ENCODE results near the gene MTMR4.
"Not testable (repeated sequence)": the region's sequence is repeated elsewhere in the genome, so short reads cannot be mapped to it uniquely, and the experiment has no call there.

Gene MTMR4

DNA sequence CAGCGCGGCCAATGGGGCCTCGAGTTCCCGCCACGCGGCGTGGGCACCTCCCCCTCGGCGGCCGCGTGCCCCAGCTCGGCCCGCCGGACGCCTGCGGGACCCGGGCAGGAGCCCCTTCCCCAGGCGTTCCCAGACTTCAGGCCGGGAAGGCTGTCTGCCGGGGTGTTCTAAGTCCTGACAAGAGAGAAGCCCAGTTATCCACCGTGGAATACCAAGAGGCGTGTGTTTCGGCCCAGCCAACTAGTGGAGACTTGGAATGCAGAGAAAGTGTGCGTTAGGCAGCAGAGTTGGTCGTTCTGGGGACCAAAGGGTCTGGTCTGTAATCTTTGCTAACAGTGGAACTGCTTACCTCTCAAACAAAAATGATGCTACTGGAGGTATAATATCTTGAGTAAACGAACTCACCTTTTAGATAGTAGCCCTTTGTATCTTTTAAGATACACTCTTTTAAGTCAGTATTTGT lies 26.0 kb downstream of the MTMR4 start:
- DNase-seq, result no peak

- DNase-seq, result no peak
Observed at GRCh38 chr17:58487589-58488427, 26.6 kb downstream of the MTMR4 start, which contains the start of gene HSF5. Gene HSF5, minus strand, starts transcription at chr17:58488408. Its CDS starts 134 bp downstream, at chr17:58488274.

- no peak for DNase-seq
Observed at GRCh38 chr17:58484600-58484999, 29.8 kb downstream of the MTMR4 start.

DNA sequence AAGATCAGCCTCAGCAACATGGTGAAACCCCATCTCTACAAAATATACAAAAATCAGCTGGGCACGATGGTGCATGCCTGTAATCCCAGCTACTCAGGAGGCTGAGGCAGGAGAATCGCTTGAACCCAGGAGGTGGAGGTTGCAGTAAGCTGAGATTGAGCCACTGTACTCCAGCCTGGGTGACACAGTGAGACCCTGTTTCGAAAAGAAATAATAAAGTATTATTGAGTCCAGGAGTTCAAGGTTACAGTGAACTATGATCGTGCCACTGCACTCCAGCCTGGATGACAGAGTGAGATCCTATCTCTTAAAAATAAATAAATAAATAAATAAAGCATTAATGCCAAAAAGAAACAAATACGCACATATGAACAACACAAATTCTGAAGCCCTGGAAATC lies 32.6 kb downstream of the MTMR4 start:
- not testable (repeated sequence) for DNase-seq

DNA sequence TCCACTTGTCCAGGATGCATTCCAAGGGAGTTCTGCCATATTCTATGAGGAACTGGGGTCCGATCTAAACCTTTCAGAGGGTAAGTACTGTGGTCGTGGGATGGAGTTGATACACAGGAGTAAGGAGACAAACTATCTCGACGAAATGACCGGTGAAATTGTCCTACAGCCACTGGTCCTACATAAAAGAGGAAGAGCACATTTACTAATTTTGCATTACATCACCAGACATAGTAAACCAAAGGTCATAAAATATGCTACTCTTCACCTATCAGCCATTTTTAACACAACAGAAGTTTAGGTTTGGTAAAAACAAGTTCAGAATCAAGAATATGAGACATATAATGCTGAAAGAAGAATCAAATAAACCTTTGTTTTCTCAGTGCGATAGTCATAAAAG lies 34.3 kb downstream of the MTMR4 start:
- DNase-seq, result no peak

- no peak for DNase-seq
Observed at GRCh38 chr17:58476812-58477211, 37.6 kb downstream of the MTMR4 start.

DNA sequence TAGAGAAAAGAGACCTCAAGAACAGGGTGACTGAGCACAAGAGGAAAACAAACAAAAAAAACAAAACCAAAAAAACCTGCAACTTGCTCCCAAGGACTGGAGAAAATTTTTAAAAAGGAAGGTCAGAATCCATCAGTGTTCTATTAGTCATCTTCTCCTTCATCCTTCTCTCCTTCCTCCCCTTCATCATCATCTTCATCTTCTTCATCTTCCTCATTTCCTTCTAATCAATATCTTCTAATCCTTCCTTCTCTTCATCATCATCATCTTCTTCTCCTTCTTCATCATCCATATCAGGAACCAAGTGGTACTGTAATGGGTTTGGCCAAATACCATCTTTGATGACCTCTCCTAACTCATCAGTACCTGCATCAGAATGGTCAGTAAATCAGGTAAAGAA lies 38.5 kb downstream of the MTMR4 start:
- DNase-seq, result no peak

DNA sequence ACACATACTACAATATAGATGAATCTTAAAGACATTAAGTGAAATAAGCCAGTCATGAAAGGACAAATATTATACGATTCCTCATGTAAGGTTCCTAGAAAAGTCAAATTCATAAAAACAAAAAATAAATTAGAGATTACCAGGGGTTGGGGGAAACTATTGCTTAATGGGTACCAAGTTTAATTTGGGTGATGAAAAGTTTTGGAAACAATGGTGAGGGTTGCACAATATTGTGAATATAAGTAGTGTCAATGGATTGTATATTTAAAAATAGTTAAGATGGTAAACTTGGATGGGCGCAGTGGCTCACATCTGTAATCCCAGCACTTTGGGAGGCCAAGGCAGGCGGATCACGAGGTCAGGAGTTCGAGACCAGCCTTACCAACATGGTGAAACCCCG lies 44.1 kb downstream of the MTMR4 start:
- DNase-seq, result no peak

DNA sequence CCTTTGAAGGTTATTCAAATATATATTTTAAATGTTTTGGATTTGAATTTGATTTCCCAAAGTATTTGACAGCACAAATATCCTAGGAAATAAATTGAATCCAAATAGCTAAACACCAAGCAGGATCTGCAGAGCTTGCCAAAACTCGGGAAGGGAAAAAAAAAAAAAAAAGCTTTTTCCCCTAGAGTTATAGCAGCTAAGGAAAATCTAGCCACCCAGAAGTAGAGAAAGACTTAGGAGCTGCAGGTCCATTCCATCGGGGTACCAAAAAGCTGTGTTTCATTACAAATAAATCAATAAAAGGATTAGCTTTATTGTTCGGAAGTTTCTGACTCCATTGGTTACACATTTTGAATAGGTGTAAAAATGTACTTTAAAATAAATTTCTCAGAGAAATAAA lies 45.5 kb downstream of the MTMR4 start:
- DNase-seq, result no peak

- DNase-seq, result no peak
Observed at GRCh38 chr17:58455491-58455890, 58.9 kb downstream of the MTMR4 start.

- no peak for DNase-seq
Observed at GRCh38 chr17:58452738-58453137, 61.7 kb downstream of the MTMR4 start.

DNA sequence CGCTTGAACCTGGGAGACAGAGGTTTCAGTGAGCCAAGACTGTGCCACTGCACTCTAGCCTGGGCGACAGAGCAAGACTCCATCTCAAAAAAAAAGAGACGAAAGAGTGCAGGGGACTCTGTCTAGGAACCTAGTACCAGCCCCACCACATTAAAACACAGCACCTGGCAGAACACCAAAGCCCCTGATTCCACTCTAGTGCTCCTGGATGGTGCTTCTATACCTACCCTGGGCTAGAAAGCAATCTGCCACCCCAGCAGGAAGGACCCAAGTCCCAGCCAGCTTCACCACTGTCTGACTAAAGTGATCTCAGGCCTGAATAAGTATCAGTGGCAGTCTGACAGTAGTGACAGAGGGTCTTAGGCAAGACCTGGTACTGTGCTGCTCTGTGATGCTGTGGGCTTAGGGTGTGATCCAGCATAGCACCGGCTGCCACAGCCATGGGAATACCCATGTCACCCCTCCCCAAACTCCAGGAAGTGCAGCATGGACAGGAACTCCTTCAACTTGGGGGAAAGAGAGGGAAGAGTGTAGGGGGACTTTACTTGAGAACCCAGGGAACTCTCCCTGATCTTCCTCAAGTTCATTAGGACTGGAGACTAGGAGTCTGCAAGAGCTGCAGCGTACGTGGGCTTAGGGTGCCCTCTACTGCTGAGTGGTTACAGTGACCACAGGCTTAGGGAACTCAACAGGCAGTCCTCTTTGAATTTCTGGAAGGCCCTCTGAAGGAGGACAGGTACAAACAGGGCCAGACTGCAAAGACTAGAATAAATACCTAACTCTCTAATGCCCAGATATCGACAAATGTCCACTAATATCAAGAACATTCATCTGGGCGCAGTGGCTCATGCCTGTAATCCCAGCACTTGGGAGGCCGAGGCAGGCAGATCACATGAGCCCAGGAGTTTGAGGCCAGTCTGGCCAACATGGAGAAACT lies 67.1 kb downstream of the MTMR4 start:
- peak; percentile 54 for DNase-seq

DNA sequence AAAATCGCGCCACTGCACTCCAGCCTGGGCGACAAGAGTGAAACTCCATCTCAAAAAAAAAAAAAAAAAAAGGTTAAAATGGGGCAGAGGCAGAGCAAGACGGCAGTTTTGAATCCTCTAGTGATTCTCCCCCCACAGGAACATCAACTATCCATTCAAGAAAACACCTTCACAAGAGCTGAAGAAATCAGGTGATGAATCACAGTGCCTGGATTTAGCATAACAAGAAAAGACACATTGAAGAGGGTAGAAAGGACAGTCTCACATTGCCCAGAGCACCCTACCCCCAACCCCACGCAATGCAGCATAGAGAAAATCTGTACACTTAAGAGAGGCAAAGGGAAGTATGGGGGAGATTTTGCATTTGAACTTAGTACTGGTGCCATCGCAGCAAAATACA lies 68.4 kb downstream of the MTMR4 start:
- no peak for DNase-seq

Data from NK-92 treated with Interleukin-12 subunit alpha and Interleukin-12 subunit beta, amount 100 ng/mL, for 24 hours (cell line).